Spleen (tissue), 11 donors: ENCODE data around the gene DYNLL1. TPM values are rescaled to one million over a fixed set of nuclear protein-coding genes. Genes with fewer than 3 reads are reported as not detected.
"Not testable (repeated sequence)": the region's sequence is repeated elsewhere in the genome, so short reads cannot be mapped to it uniquely, and the experiment has no call there.

Experiments used
- DNase-seq: peaks from one replicate; pipeline ENCODE4 v3.0.0-alpha.2; 2020
- H3K27ac ChIP-seq, 8 donors: fragments of 200-600 bp; sonication (generic) in 7 of 8; 1 replicate in 4 of 8; 2 replicates in 4 of 8; pipeline versions ENCODE4 v1.5.0 to v1.8.0; 2016 to 2021; ENCODE audit warnings: inconsistent platforms in 4 of 8, mild to moderate bottlenecking in 4 of 8, moderate library complexity in 1 of 8
- H3K27me3 ChIP-seq, 7 donors: fragments of 200-600 bp; sonication (generic) in 6 of 7; replicated peaks in 1 of 7; 1 replicate in 4 of 7; 2 replicates in 3 of 7; pipeline versions ENCODE4 v1.5.0 to v1.8.0; 2016 to 2021; ENCODE audit warnings: inconsistent platforms in 3 of 7, mild to moderate bottlenecking in 1 of 7
- H3K36me3 ChIP-seq, 6 donors: fragments of 200-600 bp; sonication (generic) in 5 of 6; 1 replicate in 4 of 6; 2 replicates in 2 of 6; pipeline versions ENCODE4 v1.5.0 to v1.8.0; 2016 to 2021; ENCODE audit warnings: inconsistent platforms in 2 of 6
- H3K4me1 ChIP-seq, 6 donors: fragments of 200-600 bp; sonication (generic) in 5 of 6; 1 replicate in 3 of 6; 2 replicates in 3 of 6; pipeline versions ENCODE4 v1.5.0 to v1.8.0; 2016 to 2021; ENCODE audit warnings: inconsistent platforms in 3 of 6
- H3K4me3 ChIP-seq, 8 donors: fragments of 200-600 bp; sonication (generic) in 7 of 8; 1 replicate in 4 of 8; 2 replicates in 4 of 8; pipeline versions ENCODE4 v1.5.0 to v1.8.0; 2016 to 2021; ENCODE audit warnings: inconsistent platforms in 4 of 8, mild to moderate bottlenecking in 4 of 8, moderate library complexity in 2 of 8
- H3K9me3 ChIP-seq, 8 donors: fragments of 200-600 bp; sonication (generic) in 7 of 8; 1 replicate in 4 of 8; 2 replicates in 4 of 8; pipeline versions ENCODE4 v1.5.0 to v1.8.0; 2016 to 2021; ENCODE audit warnings: inconsistent platforms in 4 of 8
- CTCF ChIP-seq, 11 experiments: fragments of 200-600 bp in 7 of 11; fragments of 450-650 bp in 4 of 11; sonication (generic) in 4 of 11; IDR thresholded peaks in 8 of 11; conservative IDR thresholded peaks in 3 of 11; 1 replicate in 7 of 11; 2 replicates in 4 of 11; pipeline versions ENCODE4 v1.4.0 to v1.8.0; 2016 to 2021; ENCODE audit warnings: antibody characterized with exemption in 11 of 11, inconsistent platforms in 4 of 11, mild to moderate bottlenecking in 1 of 11
- POLR2A ChIP-seq, 3 donors: fragments of 450-650 bp; IDR thresholded peaks; one replicate each; pipeline ENCODE4 v1.5.1; 2017; ENCODE audit warnings: antibody characterized with exemption in 3 of 3, mild to moderate bottlenecking in 1 of 3
- POLR2AphosphoS5 ChIP-seq, 3 donors: sonication (generic); formaldehyde crosslinking; IDR thresholded peaks; one replicate each; pipeline ENCODE4 v1.5.1; 2017; ENCODE audit warnings: antibody characterized with exemption in 3 of 3
- WGBS, 5 donors: extraction: QIAGEN DNeasy Blood & Tissue Kit in 3 of 5; methylation state at CpG; one replicate each; pipeline versions ENCODE4 v1.1.5 to v1.1.7; 2013 to 2018; 5-methylcytosine and 5-hydroxymethylcytosine counted together
- intact Hi-C: fragments of 100-400 bp; cut with DNase I; formaldehyde crosslinking; loops from one replicate; pipeline ENCODE4 v1.15.0; 2023; ENCODE audit warnings: low total_unique reads
- polyA plus RNA-seq, 3 donors: library from polyadenylated mRNA; stranded (reverse); fragments of 200-250 nt; gene quantifications; one replicate each; pipeline ENCODE4 v1.2.1, GENCODE V29; 2013
- total RNA-seq, 7 donors: library from RNA; depleted of rRNA in 3 of 7; stranded (reverse); fragments of >200 nt in 3 of 7; fragmentation: NEBNext Ultra II Directional in 4 of 7; extraction: Animal tissue kit (Norgen Biotek cat#: 25700) in 4 of 7; gene quantifications; one replicate each; pipeline versions ENCODE4 v1.1.0 to v1.2.1, GENCODE V29; 2016 to 2021
- donor health status: healthy with polysubstance abuse.
- donor health status: DM: no; HTN: no; CAD: no; lungs with moderate emphysema.
- donor health status: DM: no; HTN: no; CAD: no.
- donor health status: Bipolar disorder and iron deficiency.
- donor health status: healthy.
- donor health status: DM: no; HTN: no; CAD: no.
- donor health status: DM: yes; HTN: yes; CAD: no.

The DYNLL1 gene
- total and polyA plus RNA-seq, 10 donors = 84.1 to 338 (median 158) TPM

GRCh38 chr12:120522568-120522967 is 26.7 kb downstream of the DYNLL1 start:
- Histone ChIP-seq H3K4me3 (no peak overlapping the region), H3K36me3 (peaks cover 0 to 69% (median 3%) of the 10 kb centered on the region in 6 donors), H3K4me1 (peaks cover 0 to 15% (median 1%) of the 10 kb centered on the region in 6 donors), H3K27ac (no peak overlapping the region), H3K9me3 (no peaks in the 10 kb centered on the region), H3K27me3 (no peaks in the 10 kb centered on the region)
- intact Hi-C loops = no loop called here
- no peak for DNase-seq
- TF ChIP-seq CTCF (IDR thresholded peaks at IDR 0.05 in 8 of 11, conservative IDR thresholded peaks at IDR 0.05 in 3 of 11) = no peak
- no peak for TF ChIP-seq POLR2AphosphoS5 (IDR thresholded peaks at IDR 0.05)
- TF ChIP-seq POLR2A (IDR thresholded peaks at IDR 0.05) = no peak
- 88 to 97% (median 94%) methylated on average over 8 to 9 of the region's 9 CpGs for WGBS, 5 donors

DNA sequence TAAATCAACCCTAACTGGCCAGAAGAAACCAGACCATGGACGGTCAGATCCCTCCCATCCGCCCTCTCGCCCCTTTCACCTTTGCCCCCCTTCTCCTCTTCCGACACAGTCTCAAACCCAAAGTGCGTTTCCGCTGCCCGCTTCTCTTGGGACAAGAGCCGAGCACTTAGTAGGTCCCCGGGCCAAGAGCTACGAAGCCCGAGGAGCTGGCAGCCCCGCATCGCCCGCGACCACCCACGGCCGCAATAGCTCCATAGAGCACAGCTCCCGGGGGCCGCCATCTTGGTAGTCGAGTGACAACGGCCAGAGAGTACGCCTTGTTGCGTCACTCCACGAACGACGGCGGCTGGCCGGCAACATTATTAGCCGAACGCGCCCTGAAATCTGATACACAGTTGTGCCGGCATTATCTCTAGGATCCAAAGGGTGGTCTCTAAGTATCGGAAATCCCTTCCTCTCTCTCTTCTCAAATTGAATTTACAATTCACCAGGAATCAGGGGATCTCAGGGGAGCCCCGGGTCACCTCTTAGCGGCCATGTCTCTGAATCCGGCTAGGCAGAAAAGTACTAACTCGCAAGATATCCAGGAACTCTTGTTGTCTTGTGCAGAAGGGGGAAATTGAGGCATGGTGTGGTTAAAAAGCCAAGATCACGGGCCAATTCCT is 33.1 kb downstream of the DYNLL1 start, which contains the start of gene COQ5:
TSS of gene COQ5 (minus strand) at position 298 of the 665 bp plus-strand sequence. CDS start at position 281, 17 bp downstream.
- intact Hi-C loops = no loop called here
- TF ChIP-seq POLR2AphosphoS5 (IDR thresholded peaks at IDR 0.05) (peak; percentile 90 to 91 (median 90)), CTCF (IDR thresholded peaks at IDR 0.05 in 8 of 11, conservative IDR thresholded peaks at IDR 0.05 in 3 of 11) (peak in 1 of 11 experiments; percentile 8), POLR2A (IDR thresholded peaks at IDR 0.05) (no peak)
- no peaks in the 10 kb centered on the region for H3K9me3 ChIP-seq
- H3K27ac ChIP-seq = peak within 1 kb of the TSS; percentile 91 to 95 (median 93)
- H3K4me3 ChIP-seq = peak within 1 kb of the TSS; percentile 57 to 80 (median 71)
- peak; percentile 98 for DNase-seq
- peaks cover 5 to 52% (median 21%) of the 10 kb centered on the region in 6 donors for H3K4me1 ChIP-seq
- H3K36me3 ChIP-seq = peaks cover 0 to 9% (median 0%) of the 10 kb centered on the region in 6 donors
- H3K27me3 ChIP-seq = no peaks in the 10 kb centered on the region
- 0 to 1% (median 0%) methylated on average over 31 to 38 of the region's 38 CpGs for WGBS, 5 donors

DNA sequence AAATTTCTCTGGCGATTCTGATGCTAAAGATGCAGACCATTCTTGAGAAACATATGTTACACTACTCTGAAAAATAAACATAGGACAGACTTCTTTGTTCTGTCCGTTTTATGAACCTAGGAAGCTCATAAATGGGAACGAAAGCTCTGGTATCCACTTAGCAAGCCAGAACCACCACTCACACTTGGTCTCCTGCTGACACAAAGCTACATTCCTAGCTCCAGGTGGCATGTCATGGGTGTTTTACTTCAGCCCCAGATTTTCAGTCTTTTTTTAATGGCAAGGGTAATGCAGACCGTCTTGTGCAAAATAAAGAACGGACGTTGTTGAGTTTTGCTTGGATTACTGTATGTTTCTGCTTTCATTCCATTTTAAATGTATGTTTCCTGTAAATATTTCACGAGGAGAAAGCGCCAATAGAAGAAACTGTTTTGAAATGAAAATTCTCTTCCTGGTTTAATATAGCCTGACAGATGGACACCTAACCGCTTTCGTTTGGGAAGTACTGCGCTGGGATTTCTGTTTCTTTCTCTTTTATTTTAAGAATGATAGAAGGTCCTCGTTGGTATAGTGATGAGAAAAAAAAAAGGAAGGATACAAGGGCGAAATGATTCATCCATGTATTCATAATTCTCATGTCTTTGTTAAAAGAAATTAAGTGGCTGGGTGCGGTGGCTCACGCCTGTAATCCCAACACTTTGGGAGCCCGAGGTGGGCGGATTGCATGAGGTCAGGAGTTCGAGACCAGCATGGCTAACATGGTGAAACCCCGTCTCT is 33.9 kb downstream of the DYNLL1 start:
- Histone ChIP-seq H3K4me1 (peaks cover 5 to 53% (median 21%) of the 10 kb centered on the region in 6 donors), H3K36me3 (peaks cover 0 to 8% (median 0%) of the 10 kb centered on the region in 6 donors), H3K27ac (peak overlapping the region; percentile 91 to 95 (median 93)), H3K4me3 (peak overlapping the region; percentile 57 to 80 (median 71)), H3K9me3 (no peaks in the 10 kb centered on the region), H3K27me3 (no peaks in the 10 kb centered on the region)
- no peak for TF ChIP-seq POLR2AphosphoS5 (IDR thresholded peaks at IDR 0.05)
- TF ChIP-seq CTCF (IDR thresholded peaks at IDR 0.05 in 8 of 11, conservative IDR thresholded peaks at IDR 0.05 in 3 of 11) = no peak
- TF ChIP-seq POLR2A (IDR thresholded peaks at IDR 0.05) = no peak
- WGBS, 5 donors = 33 to 45% (median 35%) methylated on average over 19 of the region's 19 CpGs
- intact Hi-C loops = no loop called here
- DNase-seq = no peak

DNA sequence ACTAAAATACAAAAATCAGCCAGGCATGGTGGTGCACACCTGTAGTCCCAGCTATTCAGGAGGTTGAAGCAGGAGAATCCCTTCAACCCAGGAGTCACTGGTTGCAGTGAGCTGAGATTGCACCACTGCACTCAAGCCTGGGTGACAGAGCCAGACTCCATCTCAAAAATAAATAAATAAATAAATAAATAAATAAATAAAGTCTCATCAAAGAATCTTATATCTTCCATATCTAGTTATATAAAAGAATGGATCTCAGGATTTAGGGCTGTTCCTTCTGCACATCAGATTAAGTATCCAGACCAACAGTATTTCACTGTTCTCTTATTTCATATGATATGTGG is 34.5 kb downstream of the DYNLL1 start:
- intact Hi-C loops, H3K27me3 ChIP-seq, DNase-seq, H3K36me3 ChIP-seq, H3K9me3 ChIP-seq: not testable (repeated sequence)
- Histone ChIP-seq H3K27ac (peak overlapping the region in 6 of 8 donors; percentile 91 to 95 (median 93)), H3K4me3 (peak overlapping the region in 6 of 8 donors; percentile 13 to 80 (median 64)), H3K4me1 (peaks cover 5 to 59% (median 25%) of the 10 kb centered on the region in 6 donors)
